BJ (cell line): Measurements from ENCODE around the gene SYAP1. TPM values are rescaled to one million over a fixed set of nuclear protein-coding genes. Genes with fewer than 3 reads are reported as not detected.

ENCODE experiments used
- CTCF ChIA-PET: fragments of 350-600 bp; formaldehyde crosslinking; extraction: SDS; loops from one replicate; lab custom pipeline; 2021; ENCODE audit warnings: antibody characterized with exemption, inconsistent platforms; lab: Yijun Ruan, JAX
- POLR2A ChIA-PET: fragments of 300-600 bp; sonication (Branson Sonifier 250); formaldehyde crosslinking; extraction: SDS; loops from one replicate; lab custom pipeline; 2021; ENCODE audit warnings: antibody characterized with exemption; lab: Charles Lee
- DNase-seq: peaks from one replicate; pipeline ENCODE4 v3.0.0-alpha.2; 2011; ENCODE audit warnings: low read depth
- H3K27me3 ChIP-seq: 2 replicates; pipeline ENCODE4 v1.6.0; 2011; ENCODE audit warnings: low read length; ENCODE audit not compliant: control insufficient read depth, insufficient read depth
- H3K36me3 ChIP-seq: 2 replicates; pipeline ENCODE4 v1.5.1; 2011; ENCODE audit warnings: low read length; ENCODE audit not compliant: control insufficient read depth, insufficient read depth
- H3K4me3 ChIP-seq: 2 replicates; pipeline ENCODE4 v1.5.1; 2011; ENCODE audit warnings: low read depth, mild to moderate bottlenecking, control low read depth, low read length
- polyA plus RNA-seq: library from polyadenylated mRNA; depleted of rRNA; stranded (reverse); fragments of >200 nt; gene quantifications from 2 replicates; pipeline ENCODE4 v1.2.3, GENCODE V29; 2011
- TF ChIP-seq, protein P1 (sequence below): IDR thresholded peaks from 2 replicates; pipeline ENCODE4 v1.5.1; 2011; ENCODE audit warnings: low read depth, mild to moderate bottlenecking, control low read depth, inconsistent platforms, low read length, moderate library complexity; ENCODE audit not compliant: insufficient read depth

SYAP1 gene
- polyA plus RNA-seq, 1 experiment: 7.3 TPM

DNA sequence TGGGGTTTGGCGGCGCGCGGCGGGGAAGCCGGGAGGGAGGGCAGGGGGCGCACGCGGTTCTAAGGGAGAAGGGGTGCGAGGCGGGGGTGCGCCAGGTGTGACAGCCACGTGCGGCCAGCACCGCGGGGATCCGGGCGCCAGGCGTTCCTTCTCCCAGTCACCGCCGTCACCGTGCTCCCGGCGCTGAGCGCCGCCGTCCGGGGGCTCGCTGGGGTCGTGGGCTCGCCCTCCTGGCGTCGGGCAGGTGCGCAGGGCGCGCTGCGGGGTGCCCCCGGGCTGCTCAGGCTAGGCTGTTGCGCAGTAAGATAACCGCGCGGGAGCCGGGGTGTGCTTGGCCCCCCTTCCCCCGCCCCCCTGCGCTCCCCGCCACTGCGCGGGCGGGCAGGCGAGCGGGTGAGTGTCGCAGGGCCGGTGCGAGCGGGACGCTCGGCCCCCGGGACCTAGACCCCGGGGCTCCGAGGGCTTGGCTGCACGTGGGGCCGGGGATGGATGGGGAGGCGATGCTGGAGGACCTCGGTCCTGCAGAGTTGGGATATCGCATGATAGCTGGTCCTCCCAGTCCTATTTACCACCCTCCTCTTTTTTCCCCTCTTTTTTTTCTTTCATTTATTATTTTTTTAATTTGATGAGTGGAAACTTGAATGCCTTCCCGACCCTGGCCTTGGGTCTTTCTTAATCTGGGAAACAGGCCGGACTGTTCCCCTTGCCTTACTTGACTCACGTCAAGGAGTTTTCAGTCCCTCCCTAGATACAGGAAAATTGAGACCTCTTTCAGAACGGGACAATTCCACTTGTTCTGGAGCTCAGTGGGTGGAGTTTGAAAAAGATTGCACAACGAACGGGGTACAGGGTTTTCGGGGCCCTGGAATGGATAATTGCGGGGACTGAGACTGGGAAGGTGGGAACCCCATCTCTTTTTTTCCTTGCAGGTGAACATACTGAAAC, 67.7 kb downstream of the SYAP1 start:
- TF ChIP-seq, protein P1, sequence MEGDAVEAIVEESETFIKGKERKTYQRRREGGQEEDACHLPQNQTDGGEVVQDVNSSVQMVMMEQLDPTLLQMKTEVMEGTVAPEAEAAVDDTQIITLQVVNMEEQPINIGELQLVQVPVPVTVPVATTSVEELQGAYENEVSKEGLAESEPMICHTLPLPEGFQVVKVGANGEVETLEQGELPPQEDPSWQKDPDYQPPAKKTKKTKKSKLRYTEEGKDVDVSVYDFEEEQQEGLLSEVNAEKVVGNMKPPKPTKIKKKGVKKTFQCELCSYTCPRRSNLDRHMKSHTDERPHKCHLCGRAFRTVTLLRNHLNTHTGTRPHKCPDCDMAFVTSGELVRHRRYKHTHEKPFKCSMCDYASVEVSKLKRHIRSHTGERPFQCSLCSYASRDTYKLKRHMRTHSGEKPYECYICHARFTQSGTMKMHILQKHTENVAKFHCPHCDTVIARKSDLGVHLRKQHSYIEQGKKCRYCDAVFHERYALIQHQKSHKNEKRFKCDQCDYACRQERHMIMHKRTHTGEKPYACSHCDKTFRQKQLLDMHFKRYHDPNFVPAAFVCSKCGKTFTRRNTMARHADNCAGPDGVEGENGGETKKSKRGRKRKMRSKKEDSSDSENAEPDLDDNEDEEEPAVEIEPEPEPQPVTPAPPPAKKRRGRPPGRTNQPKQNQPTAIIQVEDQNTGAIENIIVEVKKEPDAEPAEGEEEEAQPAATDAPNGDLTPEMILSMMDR: no peak
- POLR2A ChIA-PET: no interaction called here
- Histone ChIP-seq H3K4me3 (peak overlapping the region; percentile 78), H3K27me3 (no peaks in the 10 kb centered on the region), H3K36me3 (no peaks in the 10 kb centered on the region)
- DNase-seq: no peak
- CTCF ChIA-PET: interaction anchor here (0.6 kb wide), 1 partner anchor 57 kb away, joined by 3 read pairs; no protein-coding TSS in a partner anchor

DNA sequence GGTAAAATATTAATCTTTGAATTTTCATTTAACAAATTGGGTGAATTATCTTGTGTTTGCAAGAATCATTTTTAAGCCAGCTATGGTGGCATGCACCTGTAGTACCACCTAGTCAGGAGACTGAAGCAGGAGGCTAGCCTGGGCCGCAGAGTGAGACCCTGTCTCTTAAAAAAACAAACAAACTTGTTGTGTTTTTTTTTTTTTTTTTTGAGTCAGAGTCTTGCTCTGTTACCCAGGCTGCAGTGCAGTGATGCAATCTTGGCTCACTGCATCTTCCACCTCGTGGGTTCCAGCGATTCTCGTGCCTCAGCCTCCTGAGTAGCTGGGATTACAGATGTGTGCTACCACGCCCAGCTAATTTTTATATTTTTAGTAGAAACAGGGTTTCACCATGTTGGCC, 69.1 kb downstream of the SYAP1 start:
- Histone ChIP-seq H3K36me3 (no peaks in the 10 kb centered on the region), H3K4me3 (no peak overlapping the region), H3K27me3 (no peaks in the 10 kb centered on the region)
- TF ChIP-seq, protein P1: no peak
- POLR2A ChIA-PET: no interaction called here
- CTCF ChIA-PET: no interaction called here
- DNase-seq: no peak

DNA sequence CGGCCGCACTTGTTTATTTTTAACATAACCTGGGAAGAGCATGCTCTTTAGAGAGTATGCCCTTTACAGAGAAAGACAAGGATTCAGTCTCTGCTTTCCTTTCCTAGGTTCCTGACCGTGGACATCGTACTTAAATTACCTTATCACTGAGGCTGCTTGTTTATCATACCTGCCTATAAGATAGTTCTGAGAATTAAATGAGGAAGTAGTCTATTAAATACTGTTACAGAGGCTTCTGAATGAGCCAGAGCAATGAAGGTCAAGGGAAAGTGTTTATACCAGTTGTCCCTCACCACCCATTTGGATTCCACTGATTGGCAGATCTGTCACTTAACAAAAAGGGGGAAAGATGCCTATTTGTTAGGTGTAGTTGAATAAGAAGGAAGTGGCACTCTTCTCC, 76.9 kb downstream of the SYAP1 start:
- Histone ChIP-seq H3K4me3 (no peak overlapping the region), H3K36me3 (no peaks in the 10 kb centered on the region), H3K27me3 (no peaks in the 10 kb centered on the region)
- TF ChIP-seq, protein P1: no peak
- ChIA-PET POLR2A (no interaction called here), CTCF (interaction anchor here (0.6 kb wide), 1 partner anchor 12 kb away, joined by 3 read pairs; no protein-coding TSS in a partner anchor)
- no peak for DNase-seq

DNA sequence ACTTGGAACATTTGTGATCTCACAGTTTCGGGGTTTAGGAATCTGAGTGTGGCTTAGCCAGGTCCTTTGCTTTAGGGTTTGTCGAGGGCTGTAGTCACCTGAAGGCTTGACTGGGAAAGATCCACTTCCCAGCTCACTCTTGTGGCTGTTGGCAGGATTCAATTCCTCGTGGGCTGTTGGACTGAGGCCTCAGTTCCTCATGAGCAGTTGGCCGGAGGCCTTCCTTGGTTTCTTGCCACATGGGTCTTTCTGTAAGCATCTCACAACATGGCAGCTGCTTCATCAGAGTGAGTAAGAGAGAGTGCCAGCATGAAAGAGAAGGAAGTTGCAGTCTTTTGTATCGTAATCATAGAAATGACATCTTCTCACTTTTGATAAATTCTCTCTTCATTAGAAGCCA, 77.9 kb downstream of the SYAP1 start:
- TF ChIP-seq, protein P1: no peak
- DNase-seq: no peak
- H3K27me3 ChIP-seq: no peaks in the 10 kb centered on the region
- no peak overlapping the region for H3K4me3 ChIP-seq
- no peaks in the 10 kb centered on the region for H3K36me3 ChIP-seq
- ChIA-PET CTCF (interaction anchor here (1.4 kb wide), 1 partner anchor 11 kb away, joined by 3 read pairs; no protein-coding TSS in a partner anchor), POLR2A (interaction anchor here (0.5 kb wide), 1 partner anchor 9 kb away, joined by 9 read pairs; no protein-coding TSS in a partner anchor)

DNA sequence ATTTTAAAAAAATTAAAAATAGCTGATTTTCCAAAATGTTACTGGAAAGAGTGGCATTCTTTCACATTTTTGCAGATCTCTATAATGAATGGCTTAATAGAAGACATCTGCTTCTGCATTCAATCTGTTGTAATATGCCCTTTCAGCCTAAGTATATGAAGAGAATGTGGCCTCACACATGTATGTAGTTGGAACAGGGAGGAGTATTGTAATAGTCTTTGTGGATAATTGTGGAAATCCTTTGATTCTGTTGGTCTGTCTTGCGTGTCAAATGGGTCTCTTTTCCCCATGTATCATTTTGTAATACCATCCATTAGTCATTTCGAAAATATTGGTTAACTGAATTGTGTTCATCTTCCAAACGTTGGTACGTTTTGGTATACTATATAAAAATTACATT, 78.4 kb downstream of the SYAP1 start:
- CTCF ChIA-PET: interaction anchor here (1.4 kb wide), 1 partner anchor 10 kb away, joined by 3 read pairs; no protein-coding TSS in a partner anchor
- no peak for DNase-seq
- TF ChIP-seq, protein P1: no peak
- Histone ChIP-seq H3K4me3 (no peak overlapping the region), H3K27me3 (no peaks in the 10 kb centered on the region), H3K36me3 (no peaks in the 10 kb centered on the region)
- POLR2A ChIA-PET: interaction anchor here (0.8 kb wide), 1 partner anchor 822 kb away, joined by 3 read pairs; no protein-coding TSS in a partner anchor
